Esophagus squamous epithelium (tissue), 5 donors: ENCODE measurements around the gene CSRP1. TPM values are rescaled to one million over a fixed set of nuclear protein-coding genes. Genes with fewer than 3 reads are reported as not detected.

Experiments used
- DNase-seq: peaks from one replicate; lab custom pipeline; 2025; lab: John Stamatoyannopoulos, UW
- H3K27ac ChIP-seq, 4 donors: fragments of 200-600 bp; sonication (generic); one replicate each; pipeline ENCODE4 v1.5.1; 2016 to 2019; ENCODE audit warnings: mild to moderate bottlenecking in 1 of 4
- H3K27me3 ChIP-seq, 4 donors: fragments of 200-600 bp; sonication (generic); 1 replicate in 3 of 4; 2 replicates in 1 of 4; pipeline versions ENCODE4 v1.5.1 to v1.6.0; 2017 to 2021; ENCODE audit warnings: antibody characterized with exemption in 1 of 4
- H3K36me3 ChIP-seq, 3 donors: fragments of 200-600 bp; sonication (generic); one replicate each; pipeline ENCODE4 v1.5.1; 2016 to 2019
- H3K4me1 ChIP-seq, 3 donors: fragments of 200-600 bp; sonication (generic); one replicate each; pipeline ENCODE4 v1.5.1; 2017 to 2019
- H3K4me3 ChIP-seq, 4 donors: fragments of 200-600 bp; sonication (generic); 1 replicate in 3 of 4; 2 replicates in 1 of 4; pipeline ENCODE4 v1.5.1; 2016 to 2019; ENCODE audit warnings: mild to moderate bottlenecking in 2 of 4, moderate library complexity in 1 of 4
- H3K9me3 ChIP-seq, 3 donors: fragments of 200-600 bp; sonication (generic); one replicate each; pipeline ENCODE4 v1.5.1; 2016 to 2019
- POLR2A ChIP-seq, 4 donors: fragments of 450-650 bp; IDR thresholded peaks; one replicate each; pipeline ENCODE4 v1.6.1; 2017; ENCODE audit warnings: antibody characterized with exemption in 4 of 4, mild to moderate bottlenecking in 4 of 4, moderate library complexity in 3 of 4
- WGBS, 2 donors: methylation state at CpG; one replicate each; pipeline ENCODE4 v1.1.5; 2018; 5-methylcytosine and 5-hydroxymethylcytosine counted together
- intact Hi-C: fragments of 100-400 bp; cut with DNase I; formaldehyde crosslinking; loops from one replicate; pipeline ENCODE4 v1.15.0; 2022
- total RNA-seq, 4 donors: library from RNA; depleted of rRNA; stranded (reverse); fragments of >200 nt; gene quantifications; one replicate each; pipeline ENCODE4 v1.1.0, GENCODE V29; 2016
- TF ChIP-seq, protein P1 (sequence below), 6 experiments: fragments of 450-650 bp in 4 of 6; fragments of 200-600 bp in 2 of 6; sonication (generic) in 2 of 6; IDR thresholded peaks; one replicate each; pipeline ENCODE4 v1.5.1; 2016 to 2019; ENCODE audit warnings: antibody characterized with exemption in 6 of 6, mild to moderate bottlenecking in 4 of 6, moderate library complexity in 4 of 6
- donor health status: DM: yes; HTN: yes; CAD: no.

CSRP1 gene
- total RNA-seq, 4 donors from 2014 or later = 243 to 1,044 (median 363) TPM

DNA sequence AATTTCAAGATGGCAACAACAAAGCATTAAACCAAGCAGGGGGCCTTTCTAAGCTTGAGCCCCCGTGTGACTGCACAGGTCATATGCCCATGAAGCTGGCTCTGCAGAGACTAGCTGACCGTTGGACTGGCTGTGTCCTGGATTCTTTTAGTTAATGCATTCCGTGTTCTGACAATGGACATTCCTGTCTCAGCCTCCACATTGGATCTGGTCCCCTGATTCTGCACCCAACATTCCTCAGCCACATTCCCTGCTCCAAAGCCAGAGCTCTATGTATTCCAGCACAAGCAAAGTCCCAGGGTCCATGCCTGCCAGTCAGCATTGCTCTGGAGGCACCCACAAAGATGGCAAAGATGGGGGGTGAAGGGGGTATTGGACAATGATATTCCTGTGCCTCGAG is 26.9 kb upstream of the CSRP1 start:
- no peak for TF ChIP-seq POLR2A (IDR thresholded peaks at IDR 0.05)
- TF ChIP-seq, protein P1, sequence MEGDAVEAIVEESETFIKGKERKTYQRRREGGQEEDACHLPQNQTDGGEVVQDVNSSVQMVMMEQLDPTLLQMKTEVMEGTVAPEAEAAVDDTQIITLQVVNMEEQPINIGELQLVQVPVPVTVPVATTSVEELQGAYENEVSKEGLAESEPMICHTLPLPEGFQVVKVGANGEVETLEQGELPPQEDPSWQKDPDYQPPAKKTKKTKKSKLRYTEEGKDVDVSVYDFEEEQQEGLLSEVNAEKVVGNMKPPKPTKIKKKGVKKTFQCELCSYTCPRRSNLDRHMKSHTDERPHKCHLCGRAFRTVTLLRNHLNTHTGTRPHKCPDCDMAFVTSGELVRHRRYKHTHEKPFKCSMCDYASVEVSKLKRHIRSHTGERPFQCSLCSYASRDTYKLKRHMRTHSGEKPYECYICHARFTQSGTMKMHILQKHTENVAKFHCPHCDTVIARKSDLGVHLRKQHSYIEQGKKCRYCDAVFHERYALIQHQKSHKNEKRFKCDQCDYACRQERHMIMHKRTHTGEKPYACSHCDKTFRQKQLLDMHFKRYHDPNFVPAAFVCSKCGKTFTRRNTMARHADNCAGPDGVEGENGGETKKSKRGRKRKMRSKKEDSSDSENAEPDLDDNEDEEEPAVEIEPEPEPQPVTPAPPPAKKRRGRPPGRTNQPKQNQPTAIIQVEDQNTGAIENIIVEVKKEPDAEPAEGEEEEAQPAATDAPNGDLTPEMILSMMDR (IDR thresholded peaks at IDR 0.05) = no peak
- peaks cover 0 to 32% (median under 1%) of the 10 kb centered on the region in 4 donors for H3K27me3 ChIP-seq
- H3K9me3 ChIP-seq = no peaks in the 10 kb centered on the region
- peaks cover 40 to 65% (median 52%) of the 10 kb centered on the region in 3 donors for H3K4me1 ChIP-seq
- no peak for DNase-seq
- H3K4me3 ChIP-seq = no peak overlapping the region
- 75 to 86% methylated on average over 3 to 4 of the region's 4 CpGs for WGBS, 2 donors
- H3K36me3 ChIP-seq = no peaks in the 10 kb centered on the region
- intact Hi-C loops = no loop called here
- peak overlapping the region in 2 of 4 donors; percentile 78 to 96 for H3K27ac ChIP-seq

DNA sequence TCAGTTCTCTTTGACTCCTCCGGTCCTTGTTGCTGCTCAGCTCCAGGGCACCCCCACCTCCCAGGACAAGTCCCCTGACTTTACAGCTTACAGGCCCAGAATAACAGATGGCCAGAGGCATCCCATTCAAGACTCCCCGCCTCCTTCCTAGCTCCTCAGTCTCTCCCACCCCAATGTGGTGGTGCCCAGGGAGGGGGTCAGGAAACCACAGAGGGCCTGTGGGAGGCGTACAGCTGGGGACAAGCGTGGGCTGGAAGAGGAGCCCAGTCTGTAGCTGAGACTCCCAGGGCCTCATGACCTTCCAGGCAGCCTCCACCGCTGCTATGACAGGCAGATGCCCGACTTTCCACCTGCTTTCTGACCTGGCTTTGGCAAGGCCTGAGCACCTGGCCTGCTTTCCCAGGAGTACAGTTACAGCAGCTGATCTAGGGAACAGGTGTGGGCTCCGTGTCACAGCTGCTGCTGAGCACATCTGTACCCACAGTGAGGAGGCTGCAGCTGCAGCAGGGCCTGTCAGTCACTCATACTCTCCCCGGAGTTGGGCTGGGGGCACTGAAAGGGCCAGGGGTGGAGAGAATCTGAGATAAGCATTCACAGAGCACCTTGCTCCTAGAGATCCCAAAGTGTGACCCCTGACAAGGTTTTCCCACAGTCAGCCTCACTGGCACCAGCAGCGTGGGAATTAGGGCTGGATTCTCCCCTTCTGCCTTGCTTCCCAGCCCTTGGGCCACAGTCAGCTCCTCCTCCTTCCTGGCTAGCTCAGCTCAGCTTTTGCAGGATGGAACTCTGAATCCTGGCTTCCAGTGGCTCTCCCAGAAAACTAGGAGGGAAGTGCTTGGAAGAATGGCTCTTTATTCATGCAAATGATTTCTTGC is 24.9 kb upstream of the CSRP1 start:
- 56 to 70% methylated on average over 2 to 3 of the region's 9 CpGs for WGBS, 2 donors
- no peak for DNase-seq
- no peaks in the 10 kb centered on the region for H3K36me3 ChIP-seq
- H3K4me3 ChIP-seq = no peak overlapping the region
- peaks cover 22 to 44% (median 33%) of the 10 kb centered on the region in 3 donors for H3K4me1 ChIP-seq
- intact Hi-C loops = no loop called here
- H3K27me3 ChIP-seq = peaks cover 0 to 12% (median 0%) of the 10 kb centered on the region in 4 donors
- peak overlapping the region in 3 of 4 donors; percentile 34 to 64 (median 53) for H3K27ac ChIP-seq
- TF ChIP-seq, protein P1 (IDR thresholded peaks at IDR 0.05) = no peak
- TF ChIP-seq POLR2A (IDR thresholded peaks at IDR 0.05) = no peak
- H3K9me3 ChIP-seq = no peaks in the 10 kb centered on the region

DNA sequence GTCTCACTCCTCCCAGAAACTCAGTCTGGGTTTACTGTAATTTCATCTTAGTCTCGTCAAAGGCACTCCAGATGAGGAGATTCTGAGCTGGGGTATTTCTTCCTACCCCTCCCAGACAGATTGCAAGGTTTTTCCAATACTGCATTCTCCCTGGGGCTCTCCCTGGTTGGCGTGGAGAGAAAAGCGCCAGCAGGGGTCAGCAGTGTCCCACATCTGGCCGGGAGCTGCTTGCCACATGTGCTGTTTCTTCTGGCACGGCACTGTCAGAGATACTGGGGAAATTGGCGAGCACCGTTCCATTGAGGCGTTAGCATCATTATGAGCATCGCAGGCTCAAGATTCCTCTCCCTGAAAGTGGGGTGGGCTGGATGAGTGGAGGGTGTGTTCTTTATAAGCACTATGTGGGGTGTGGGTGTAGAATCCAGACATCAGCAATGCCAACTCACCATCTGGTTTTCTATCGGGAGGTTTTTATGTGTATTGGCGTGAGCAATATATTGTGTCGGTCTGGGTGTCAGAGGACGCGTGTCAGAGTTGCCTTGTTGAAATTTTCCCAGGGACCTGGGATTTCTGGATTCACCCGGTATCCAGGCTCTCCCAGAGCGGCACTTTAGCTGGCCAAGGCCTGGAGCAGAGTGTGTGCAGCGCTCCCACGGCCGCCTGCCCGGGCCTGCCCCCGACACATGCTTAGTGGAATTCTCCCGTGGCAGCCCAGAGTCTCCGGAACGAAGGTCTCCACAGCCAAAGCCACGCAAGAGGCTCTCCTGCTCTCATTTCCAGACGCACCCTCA is 24.0 kb upstream of the CSRP1 start:
- Histone ChIP-seq H3K4me1 (peaks cover 15 to 36% (median 24%) of the 10 kb centered on the region in 3 donors), H3K4me3 (no peak overlapping the region), H3K27me3 (peaks cover 0 to 3% (median 0%) of the 10 kb centered on the region in 4 donors), H3K27ac (peak overlapping the region; percentile 13 to 64 (median 44)), H3K36me3 (no peaks in the 10 kb centered on the region), H3K9me3 (no peaks in the 10 kb centered on the region)
- no peak for DNase-seq
- intact Hi-C loops = no loop called here
- WGBS, 2 donors = 45 to 57% methylated on average over 6 to 25 of the region's 26 CpGs
- TF ChIP-seq, protein P1 (IDR thresholded peaks at IDR 0.05) = peak; percentile 49 to 83 (median 74)
- no peak for TF ChIP-seq POLR2A (IDR thresholded peaks at IDR 0.05)

DNA sequence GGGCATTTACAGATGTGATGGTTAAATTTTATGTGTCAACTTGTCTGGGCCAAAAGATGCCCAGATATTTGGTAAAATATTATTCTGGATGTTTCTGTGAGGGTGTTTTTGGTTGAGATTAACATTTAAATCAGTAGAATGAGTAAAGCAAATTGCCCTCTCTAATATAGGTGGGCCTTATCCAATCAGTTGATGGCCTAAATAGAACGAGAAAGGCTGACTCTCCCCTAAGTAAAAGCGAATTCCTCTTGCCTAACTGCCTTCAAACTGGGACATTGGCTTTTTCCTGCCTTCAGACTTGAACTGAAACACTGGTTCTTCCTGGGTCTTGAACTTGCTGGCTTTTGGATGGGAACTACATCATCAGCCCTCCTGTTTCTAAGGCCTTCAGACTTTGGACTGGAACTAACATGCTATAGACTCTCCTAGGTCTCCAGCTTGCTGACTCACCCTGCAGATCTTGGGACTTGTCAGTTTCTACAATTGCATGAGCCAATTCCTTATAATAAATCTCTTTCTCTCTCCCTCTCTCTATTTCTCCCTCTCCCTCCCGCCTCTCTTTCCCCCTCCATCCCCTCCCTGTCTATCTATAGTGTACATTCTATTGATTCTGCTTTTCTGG is 21.8 kb upstream of the CSRP1 start:
- H3K4me3 ChIP-seq = no peak overlapping the region

More for the DNA sequence above, 21.8 kb upstream of the CSRP1 start:
- intact Hi-C loops = loop anchor here (10.0 kb wide), 1 partner anchor 266 kb away; no protein-coding TSS in a partner anchor
- TF ChIP-seq POLR2A (IDR thresholded peaks at IDR 0.05) = no peak
- TF ChIP-seq, protein P1 (IDR thresholded peaks at IDR 0.05) = no peak
- Histone ChIP-seq H3K27me3 (no peaks in the 10 kb centered on the region), H3K27ac (no peak overlapping the region), H3K4me1 (peaks cover 13 to 21% (median 15%) of the 10 kb centered on the region in 3 donors), H3K36me3 (no peaks in the 10 kb centered on the region), H3K9me3 (no peaks in the 10 kb centered on the region)
- 80 to 85% methylated on average over 3 of the region's 3 CpGs for WGBS, 2 donors
- no peak for DNase-seq
